Measurements from ENCODE around the gene SCUBE2.

SCUBE2 gene

DNA sequence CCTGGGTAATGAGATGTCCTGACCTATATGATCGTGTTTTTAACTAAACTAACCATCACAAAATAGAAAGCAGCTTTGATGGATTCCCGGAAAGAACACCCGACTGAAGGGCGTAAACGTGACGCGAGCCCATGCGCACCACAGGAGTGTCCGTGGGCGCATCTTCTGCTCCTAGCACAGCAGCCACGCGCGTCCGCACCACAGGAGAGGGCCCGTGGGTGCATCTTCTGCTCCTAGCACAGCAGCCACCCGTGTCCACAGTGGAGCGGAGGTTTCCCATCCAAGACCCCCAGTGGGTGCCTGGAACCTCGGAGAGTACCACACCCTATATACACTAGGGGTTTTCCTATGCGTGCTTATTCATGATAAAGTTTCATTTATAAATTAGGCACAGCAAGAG, 51.5 kb downstream of the SCUBE2 start:
- TF ChIP-seq, protein P1, sequence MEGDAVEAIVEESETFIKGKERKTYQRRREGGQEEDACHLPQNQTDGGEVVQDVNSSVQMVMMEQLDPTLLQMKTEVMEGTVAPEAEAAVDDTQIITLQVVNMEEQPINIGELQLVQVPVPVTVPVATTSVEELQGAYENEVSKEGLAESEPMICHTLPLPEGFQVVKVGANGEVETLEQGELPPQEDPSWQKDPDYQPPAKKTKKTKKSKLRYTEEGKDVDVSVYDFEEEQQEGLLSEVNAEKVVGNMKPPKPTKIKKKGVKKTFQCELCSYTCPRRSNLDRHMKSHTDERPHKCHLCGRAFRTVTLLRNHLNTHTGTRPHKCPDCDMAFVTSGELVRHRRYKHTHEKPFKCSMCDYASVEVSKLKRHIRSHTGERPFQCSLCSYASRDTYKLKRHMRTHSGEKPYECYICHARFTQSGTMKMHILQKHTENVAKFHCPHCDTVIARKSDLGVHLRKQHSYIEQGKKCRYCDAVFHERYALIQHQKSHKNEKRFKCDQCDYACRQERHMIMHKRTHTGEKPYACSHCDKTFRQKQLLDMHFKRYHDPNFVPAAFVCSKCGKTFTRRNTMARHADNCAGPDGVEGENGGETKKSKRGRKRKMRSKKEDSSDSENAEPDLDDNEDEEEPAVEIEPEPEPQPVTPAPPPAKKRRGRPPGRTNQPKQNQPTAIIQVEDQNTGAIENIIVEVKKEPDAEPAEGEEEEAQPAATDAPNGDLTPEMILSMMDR (IDR thresholded peaks at IDR 0.05; ENCODE audit: control insufficient read depth, insufficient read depth, low read depth, low read length, missing control alignments), result no peak
- no peak for DNase-seq (ENCODE audit: low read depth)
- H3K4me3 ChIP-seq (ENCODE audit: control insufficient read depth, low read depth, low read length), result no peak overlapping the region

DNA sequence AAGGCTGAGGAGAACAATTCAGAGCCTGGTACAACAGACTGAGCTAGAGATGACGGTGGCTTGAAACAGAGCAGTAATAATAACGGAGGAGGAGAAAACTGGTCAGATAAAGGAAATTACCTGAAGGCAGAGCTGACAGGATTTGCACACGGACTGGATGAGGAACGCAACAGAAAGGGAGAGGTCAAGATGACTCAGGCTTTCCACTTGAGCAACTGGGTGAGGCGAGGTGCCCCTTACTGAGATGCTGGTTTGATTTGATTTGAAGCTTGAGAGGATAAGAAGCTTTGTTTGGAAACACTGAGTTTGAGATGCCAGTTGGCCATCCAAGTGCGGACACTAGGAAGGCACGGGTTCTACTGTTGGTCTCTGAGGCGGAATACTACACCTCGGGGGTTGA, 52.2 kb downstream of the SCUBE2 start:
- H3K4me3 ChIP-seq (ENCODE audit: control insufficient read depth, low read depth, low read length), result no peak overlapping the region
- TF ChIP-seq, protein P1 (IDR thresholded peaks at IDR 0.05; ENCODE audit: control insufficient read depth, insufficient read depth, low read depth, low read length, missing control alignments), result no peak
- DNase-seq (ENCODE audit: low read depth), result no peak

DNA sequence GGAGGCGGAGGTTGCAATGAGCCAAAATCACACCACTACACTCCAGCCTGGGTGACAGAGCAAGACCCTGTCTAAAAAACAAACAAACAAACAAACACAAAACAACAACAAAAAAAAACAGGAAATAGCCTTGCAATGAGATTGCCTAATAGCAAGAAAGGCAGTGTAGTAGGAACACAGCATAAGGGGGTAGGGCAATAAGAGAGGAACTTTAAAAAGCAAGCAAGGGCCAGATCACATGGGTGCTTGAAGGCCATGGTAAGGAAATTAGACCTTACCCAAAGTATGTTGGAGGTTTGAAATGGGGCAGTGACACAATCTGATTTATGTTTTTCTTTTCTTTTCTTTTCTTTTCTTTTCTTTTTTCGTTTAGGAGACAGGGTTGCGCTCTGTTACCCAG, 52.9 kb downstream of the SCUBE2 start:
- DNase-seq (ENCODE audit: low read depth), result no peak
- TF ChIP-seq, protein P1 (IDR thresholded peaks at IDR 0.05; ENCODE audit: control insufficient read depth, insufficient read depth, low read depth, low read length, missing control alignments), result no peak
- no peak overlapping the region for H3K4me3 ChIP-seq (ENCODE audit: control insufficient read depth, low read depth, low read length)

DNA sequence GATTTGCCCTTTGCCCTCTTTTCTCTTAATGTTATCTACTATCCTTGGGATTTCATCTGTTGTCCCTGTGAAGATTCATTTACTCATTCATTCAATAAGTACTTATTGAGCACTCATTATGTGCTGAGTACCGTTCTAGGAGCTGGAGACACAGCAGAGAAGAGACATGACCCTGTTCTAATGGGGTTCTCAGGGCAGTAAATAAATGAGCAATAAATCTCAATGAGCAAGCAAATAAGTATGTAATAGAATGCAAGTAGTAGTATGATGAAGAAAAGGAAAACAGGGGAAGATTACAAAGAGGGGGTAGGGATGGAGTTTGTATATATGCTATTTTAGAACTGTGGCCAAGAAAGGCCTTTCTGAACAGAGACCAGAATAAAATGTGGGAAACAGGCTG, 53.4 kb downstream of the SCUBE2 start:
- no peak overlapping the region for H3K4me3 ChIP-seq (ENCODE audit: control insufficient read depth, low read depth, low read length)
- DNase-seq (ENCODE audit: low read depth), result no peak
- TF ChIP-seq, protein P1 (IDR thresholded peaks at IDR 0.05; ENCODE audit: control insufficient read depth, insufficient read depth, low read depth, low read length, missing control alignments), result no peak

DNA sequence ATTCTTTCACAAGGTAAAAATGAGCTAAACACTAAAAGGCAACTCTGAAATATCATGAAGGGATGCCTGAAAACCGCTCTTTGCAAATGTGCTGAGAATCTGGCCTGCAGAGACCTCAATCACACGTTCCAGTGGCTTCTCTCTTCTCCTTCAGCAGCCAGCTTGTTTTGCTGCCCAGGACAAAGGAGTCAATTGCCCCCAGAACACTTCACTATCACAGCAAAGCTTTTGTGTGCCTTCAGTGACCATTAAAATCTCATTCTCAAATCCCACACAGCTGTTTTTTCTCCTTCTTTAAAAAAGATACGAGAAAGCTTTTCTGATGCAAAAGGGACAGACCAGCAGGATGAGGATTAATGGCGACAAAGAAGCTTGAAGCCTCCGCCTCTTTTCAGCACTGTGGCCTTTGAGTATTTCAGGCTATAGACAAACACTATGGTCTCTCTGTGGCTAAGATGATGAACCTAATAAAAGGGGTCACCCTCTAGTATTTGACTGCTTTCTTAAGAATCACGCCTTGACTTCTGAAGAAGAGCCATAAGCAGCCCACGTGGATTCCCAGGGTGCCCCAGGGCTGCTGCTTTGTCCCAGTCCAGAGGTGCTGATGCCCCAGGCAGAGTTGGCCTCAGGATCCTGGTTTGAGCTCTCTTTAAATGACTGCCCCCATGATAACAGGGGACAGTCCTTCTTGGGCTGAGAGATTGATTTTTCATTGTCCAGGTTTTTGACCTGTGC, 54.2 kb downstream of the SCUBE2 start:
- TF ChIP-seq, protein P1 (IDR thresholded peaks at IDR 0.05; ENCODE audit: control insufficient read depth, insufficient read depth, low read depth, low read length, missing control alignments), result no peak
- no peak overlapping the region for H3K4me3 ChIP-seq (ENCODE audit: control insufficient read depth, low read depth, low read length)
- no peak for DNase-seq (ENCODE audit: low read depth)

DNA sequence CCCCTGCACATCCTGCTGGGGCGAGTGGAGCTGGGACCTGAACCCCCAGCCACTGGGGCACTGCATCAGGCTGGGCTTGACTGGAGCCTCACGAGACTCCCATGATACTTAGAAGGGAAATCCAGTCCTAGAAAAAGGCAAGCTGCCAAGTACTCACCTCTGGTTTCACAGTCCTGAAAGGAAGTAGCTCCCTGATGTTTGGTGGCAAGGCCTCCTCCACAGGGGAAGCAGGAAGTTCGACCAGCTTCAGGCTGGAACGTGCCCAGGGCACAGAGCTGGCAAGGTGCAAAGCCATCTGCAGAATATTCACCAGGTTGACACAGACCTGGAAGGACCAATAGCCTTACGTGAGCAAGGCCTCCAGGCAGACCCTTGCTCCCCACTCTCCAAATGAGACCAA, 60.8 kb downstream of the SCUBE2 start:
- TF ChIP-seq, protein P1 (IDR thresholded peaks at IDR 0.05; ENCODE audit: control insufficient read depth, insufficient read depth, low read depth, low read length, missing control alignments), result no peak
- H3K4me3 ChIP-seq (ENCODE audit: control insufficient read depth, low read depth, low read length), result no peak overlapping the region
- no peak for DNase-seq (ENCODE audit: low read depth)
